ENCODE data around the gene KLK4.
"Not testable (repeated sequence)": the region's sequence is repeated elsewhere in the genome, so short reads cannot be mapped to it uniquely, and the experiment has no call there.

The KLK4 gene

GRCh38 chr19:50912727-50913716, 1.8 kb upstream of the KLK4 start:
- no peak for DNase-seq

GRCh38 chr19:50912102-50912599, 956 bp upstream of the KLK4 start:
- no peak for DNase-seq

- DNase-seq: no peak
Measured at GRCh38 chr19:50910722-50911121, 473 bp downstream of the KLK4 start.

GRCh38 chr19:50909240-50910070, 1.7 kb downstream of the KLK4 start:
- peak; percentile 53 for DNase-seq

GRCh38 chr19:50908336-50908735, 2.9 kb downstream of the KLK4 start:
- DNase-seq: no peak

- no peak for DNase-seq
Measured at GRCh38 chr19:50906217-50906616, 5.0 kb downstream of the KLK4 start.

- DNase-seq: no peak
Measured at GRCh38 chr19:50902640-50903039, 8.6 kb downstream of the KLK4 start.

GRCh38 chr19:50899569-50899968, 11.6 kb downstream of the KLK4 start:
- no peak for DNase-seq

GRCh38 chr19:50898018-50898417, 13.2 kb downstream of the KLK4 start:
- no peak for DNase-seq

GRCh38 chr19:50897612-50898011, 13.6 kb downstream of the KLK4 start:
- no peak for DNase-seq

GRCh38 chr19:50897191-50897607, 14.0 kb downstream of the KLK4 start:
- no peak for DNase-seq

- peak; percentile 26 for DNase-seq
Measured at GRCh38 chr19:50896591-50897190, 14.5 kb downstream of the KLK4 start.

GRCh38 chr19:50896089-50896590, 15.1 kb downstream of the KLK4 start:
- DNase-seq: not testable (repeated sequence)

- no peak for DNase-seq
Measured at GRCh38 chr19:50894478-50895356, 16.5 kb downstream of the KLK4 start.

GRCh38 chr19:50893047-50893736, 18.0 kb downstream of the KLK4 start:
- no peak for DNase-seq

GRCh38 chr19:50891253-50891625, 20.0 kb downstream of the KLK4 start:
- no peak for DNase-seq

GRCh38 chr19:50890422-50891252, 20.6 kb downstream of the KLK4 start:
- peak; percentile 45 for DNase-seq

- no peak for DNase-seq
Measured at GRCh38 chr19:50889638-50890037, 21.6 kb downstream of the KLK4 start.

GRCh38 chr19:50882188-50882587, 29.0 kb downstream of the KLK4 start:
- no peak for DNase-seq

- no peak for DNase-seq
Measured at GRCh38 chr19:50880241-50880640, 31.0 kb downstream of the KLK4 start.

Data from fibroblast of skin of right biceps (primary cell).